ENCODE data around the gene ZNF425.

The ZNF425 gene, protein sequence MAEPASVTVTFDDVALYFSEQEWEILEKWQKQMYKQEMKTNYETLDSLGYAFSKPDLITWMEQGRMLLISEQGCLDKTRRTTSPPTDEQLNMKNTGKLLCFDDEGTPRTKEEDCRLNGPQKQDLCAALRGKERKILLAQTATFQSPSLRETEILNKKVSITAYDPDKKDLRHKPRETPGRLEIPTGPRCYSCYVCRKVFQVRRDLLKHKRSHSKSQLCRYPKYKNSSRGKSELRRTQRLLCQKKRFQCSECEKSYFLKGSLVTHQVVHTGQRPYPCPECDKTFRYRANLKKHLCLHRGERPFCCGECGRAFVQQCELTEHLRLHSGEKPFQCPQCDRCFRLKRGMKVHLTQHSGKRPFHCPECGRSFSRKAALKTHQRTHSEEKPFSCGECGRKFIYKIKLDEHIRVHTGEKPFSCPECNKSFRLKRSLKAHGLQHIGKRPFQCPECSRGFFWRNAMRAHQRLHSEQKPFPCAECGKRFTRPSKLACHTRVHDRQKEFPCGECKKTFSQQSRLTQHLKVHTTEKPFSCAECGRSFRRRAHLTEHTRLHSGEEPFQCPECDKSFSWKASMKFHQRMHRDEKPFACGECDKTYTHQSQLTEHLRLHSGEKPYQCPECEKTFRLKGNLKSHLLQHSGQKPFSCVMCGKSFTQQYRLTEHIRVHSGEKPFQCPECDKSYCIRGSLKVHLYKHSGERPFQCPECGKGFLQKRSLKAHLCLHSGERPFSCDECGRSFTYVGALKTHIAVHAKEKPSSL

DNA sequence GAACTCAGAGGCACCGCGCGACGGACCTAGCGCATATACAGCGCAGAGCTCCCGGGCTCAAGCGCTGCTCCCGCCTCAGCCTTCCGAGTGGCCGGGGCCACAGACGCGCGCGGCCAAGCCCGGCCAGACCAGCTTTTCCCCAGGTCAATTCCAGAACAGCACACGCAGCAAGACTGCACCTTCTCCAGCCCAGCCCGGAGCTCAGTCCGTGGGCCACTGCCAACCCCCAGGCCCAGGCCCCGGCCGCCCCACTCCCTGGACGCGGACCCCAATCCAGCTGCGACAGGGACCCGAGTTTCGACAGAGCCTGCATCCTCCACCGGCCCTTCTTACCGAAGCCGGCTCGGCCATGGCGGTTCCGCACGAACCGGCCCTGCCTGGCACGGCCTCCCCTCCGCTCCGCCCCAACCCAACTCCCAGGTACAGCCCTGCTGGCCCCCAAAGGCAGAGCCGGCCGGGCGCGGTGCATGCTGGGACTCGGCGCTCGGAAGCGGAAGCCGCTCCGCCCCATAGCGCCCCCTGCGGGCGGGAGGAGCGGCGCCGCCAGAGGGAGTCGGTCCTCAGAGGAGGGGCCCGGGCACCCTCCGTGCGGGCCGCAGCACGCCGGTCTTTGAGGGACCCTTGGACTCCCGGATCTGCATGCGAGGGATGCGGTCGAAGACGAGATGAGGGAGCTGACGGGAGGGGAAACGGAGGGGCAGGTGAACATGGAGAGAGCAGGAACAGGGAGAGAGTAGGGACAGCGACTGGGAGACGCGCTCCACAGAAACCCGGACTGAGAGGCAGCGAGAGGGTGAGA lies at the start of gene ZNF425:
ZNF425 (minus strand) TSS at position 462 of the 799 bp plus-strand sequence; CDS start at position 351, 111 bp downstream.
- peak; percentile 89 for ATAC-seq
- TF ChIP-seq GLIS3 (CRISPR knock-in tag; IDR thresholded peaks at IDR 0.05): peak; percentile 97
- TF ChIP-seq ZFP3 (CRISPR knock-in tag; IDR thresholded peaks at IDR 0.05): peak; percentile 59; the same call in 1 of the 2 replicates
- no peak for TF ChIP-seq BACH2 (CRISPR knock-in tag; IDR thresholded peaks at IDR 0.05; ENCODE audit: borderline replicate concordance)
- 0 out of 2 replicates have a peak, but pooled peaks have one; percentile 50 for TF ChIP-seq TOX (CRISPR knock-in tag; IDR thresholded peaks at IDR 0.05; ENCODE audit: borderline replicate concordance)
- TF ChIP-seq, protein P1, sequence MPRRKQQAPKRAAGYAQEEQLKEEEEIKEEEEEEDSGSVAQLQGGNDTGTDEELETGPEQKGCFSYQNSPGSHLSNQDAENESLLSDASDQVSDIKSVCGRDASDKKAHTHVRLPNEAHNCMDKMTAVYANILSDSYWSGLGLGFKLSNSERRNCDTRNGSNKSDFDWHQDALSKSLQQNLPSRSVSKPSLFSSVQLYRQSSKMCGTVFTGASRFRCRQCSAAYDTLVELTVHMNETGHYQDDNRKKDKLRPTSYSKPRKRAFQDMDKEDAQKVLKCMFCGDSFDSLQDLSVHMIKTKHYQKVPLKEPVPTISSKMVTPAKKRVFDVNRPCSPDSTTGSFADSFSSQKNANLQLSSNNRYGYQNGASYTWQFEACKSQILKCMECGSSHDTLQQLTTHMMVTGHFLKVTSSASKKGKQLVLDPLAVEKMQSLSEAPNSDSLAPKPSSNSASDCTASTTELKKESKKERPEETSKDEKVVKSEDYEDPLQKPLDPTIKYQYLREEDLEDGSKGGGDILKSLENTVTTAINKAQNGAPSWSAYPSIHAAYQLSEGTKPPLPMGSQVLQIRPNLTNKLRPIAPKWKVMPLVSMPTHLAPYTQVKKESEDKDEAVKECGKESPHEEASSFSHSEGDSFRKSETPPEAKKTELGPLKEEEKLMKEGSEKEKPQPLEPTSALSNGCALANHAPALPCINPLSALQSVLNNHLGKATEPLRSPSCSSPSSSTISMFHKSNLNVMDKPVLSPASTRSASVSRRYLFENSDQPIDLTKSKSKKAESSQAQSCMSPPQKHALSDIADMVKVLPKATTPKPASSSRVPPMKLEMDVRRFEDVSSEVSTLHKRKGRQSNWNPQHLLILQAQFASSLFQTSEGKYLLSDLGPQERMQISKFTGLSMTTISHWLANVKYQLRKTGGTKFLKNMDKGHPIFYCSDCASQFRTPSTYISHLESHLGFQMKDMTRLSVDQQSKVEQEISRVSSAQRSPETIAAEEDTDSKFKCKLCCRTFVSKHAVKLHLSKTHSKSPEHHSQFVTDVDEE (CRISPR knock-in tag; IDR thresholded peaks at IDR 0.05): peak; percentile 59; the same call in 1 of the 2 replicates
- peak; percentile 50; the same call in 1 of the 2 replicates for TF ChIP-seq ZNF8 (CRISPR knock-in tag; IDR thresholded peaks at IDR 0.05)
- TF ChIP-seq ISL1 (CRISPR knock-in tag; IDR thresholded peaks at IDR 0.05): no peak
- TF ChIP-seq ZFP30 (CRISPR knock-in tag; IDR thresholded peaks at IDR 0.05): peak; percentile 35; the same call in 1 of the 2 replicates
- TF ChIP-seq ZC3H10 (CRISPR knock-in tag; IDR thresholded peaks at IDR 0.05): peak; percentile 65; the same call in 1 of the 2 replicates
- TF ChIP-seq, protein P2, sequence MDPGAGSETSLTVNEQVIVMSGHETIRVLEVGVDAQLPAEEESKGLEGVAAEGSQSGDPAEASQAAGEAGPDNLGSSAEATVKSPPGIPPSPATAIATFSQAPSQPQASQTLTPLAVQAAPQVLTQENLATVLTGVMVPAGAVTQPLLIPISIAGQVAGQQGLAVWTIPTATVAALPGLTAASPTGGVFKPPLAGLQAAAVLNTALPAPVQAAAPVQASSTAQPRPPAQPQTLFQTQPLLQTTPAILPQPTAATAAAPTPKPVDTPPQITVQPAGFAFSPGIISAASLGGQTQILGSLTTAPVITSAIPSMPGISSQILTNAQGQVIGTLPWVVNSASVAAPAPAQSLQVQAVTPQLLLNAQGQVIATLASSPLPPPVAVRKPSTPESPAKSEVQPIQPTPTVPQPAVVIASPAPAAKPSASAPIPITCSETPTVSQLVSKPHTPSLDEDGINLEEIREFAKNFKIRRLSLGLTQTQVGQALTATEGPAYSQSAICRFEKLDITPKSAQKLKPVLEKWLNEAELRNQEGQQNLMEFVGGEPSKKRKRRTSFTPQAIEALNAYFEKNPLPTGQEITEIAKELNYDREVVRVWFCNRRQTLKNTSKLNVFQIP (CRISPR knock-in tag; IDR thresholded peaks at IDR 0.05; ENCODE audit: borderline replicate concordance, low read depth): no peak
- peak; percentile 66 for TF ChIP-seq ZNF70 (CRISPR knock-in tag; IDR thresholded peaks at IDR 0.05)
- TF ChIP-seq, protein P3, sequence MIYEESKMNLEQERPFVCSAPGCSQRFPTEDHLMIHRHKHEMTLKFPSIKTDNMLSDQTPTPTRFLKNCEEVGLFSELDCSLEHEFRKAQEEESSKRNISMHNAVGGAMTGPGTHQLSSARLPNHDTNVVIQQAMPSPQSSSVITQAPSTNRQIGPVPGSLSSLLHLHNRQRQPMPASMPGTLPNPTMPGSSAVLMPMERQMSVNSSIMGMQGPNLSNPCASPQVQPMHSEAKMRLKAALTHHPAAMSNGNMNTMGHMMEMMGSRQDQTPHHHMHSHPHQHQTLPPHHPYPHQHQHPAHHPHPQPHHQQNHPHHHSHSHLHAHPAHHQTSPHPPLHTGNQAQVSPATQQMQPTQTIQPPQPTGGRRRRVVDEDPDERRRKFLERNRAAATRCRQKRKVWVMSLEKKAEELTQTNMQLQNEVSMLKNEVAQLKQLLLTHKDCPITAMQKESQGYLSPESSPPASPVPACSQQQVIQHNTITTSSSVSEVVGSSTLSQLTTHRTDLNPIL (CRISPR knock-in tag; IDR thresholded peaks at IDR 0.05; ENCODE audit: low read depth): no peak
- TF ChIP-seq PPARA (CRISPR knock-in tag; IDR thresholded peaks at IDR 0.05; ENCODE audit: borderline replicate concordance): no peak
- no peak for TF ChIP-seq ZNF565 (CRISPR knock-in tag; conservative IDR thresholded peaks at IDR 0.05; ENCODE audit: low read depth)
- TF ChIP-seq, protein P4, sequence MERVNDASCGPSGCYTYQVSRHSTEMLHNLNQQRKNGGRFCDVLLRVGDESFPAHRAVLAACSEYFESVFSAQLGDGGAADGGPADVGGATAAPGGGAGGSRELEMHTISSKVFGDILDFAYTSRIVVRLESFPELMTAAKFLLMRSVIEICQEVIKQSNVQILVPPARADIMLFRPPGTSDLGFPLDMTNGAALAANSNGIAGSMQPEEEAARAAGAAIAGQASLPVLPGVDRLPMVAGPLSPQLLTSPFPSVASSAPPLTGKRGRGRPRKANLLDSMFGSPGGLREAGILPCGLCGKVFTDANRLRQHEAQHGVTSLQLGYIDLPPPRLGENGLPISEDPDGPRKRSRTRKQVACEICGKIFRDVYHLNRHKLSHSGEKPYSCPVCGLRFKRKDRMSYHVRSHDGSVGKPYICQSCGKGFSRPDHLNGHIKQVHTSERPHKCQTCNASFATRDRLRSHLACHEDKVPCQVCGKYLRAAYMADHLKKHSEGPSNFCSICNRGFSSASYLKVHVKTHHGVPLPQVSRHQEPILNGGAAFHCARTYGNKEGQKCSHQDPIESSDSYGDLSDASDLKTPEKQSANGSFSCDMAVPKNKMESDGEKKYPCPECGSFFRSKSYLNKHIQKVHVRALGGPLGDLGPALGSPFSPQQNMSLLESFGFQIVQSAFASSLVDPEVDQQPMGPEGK (CRISPR knock-in tag; IDR thresholded peaks at IDR 0.05; ENCODE audit: borderline replicate concordance): peak; percentile 88; the same call in 1 of the 2 replicates
- TF ChIP-seq RARB (CRISPR knock-in tag; IDR thresholded peaks at IDR 0.05): no peak
- no peak for TF ChIP-seq SNAI2 (CRISPR knock-in tag; IDR thresholded peaks at IDR 0.05)
- TF ChIP-seq TCF4 (CRISPR knock-in tag; IDR thresholded peaks at IDR 0.05; ENCODE audit: borderline replicate concordance): no peak
- TF ChIP-seq, protein P5, sequence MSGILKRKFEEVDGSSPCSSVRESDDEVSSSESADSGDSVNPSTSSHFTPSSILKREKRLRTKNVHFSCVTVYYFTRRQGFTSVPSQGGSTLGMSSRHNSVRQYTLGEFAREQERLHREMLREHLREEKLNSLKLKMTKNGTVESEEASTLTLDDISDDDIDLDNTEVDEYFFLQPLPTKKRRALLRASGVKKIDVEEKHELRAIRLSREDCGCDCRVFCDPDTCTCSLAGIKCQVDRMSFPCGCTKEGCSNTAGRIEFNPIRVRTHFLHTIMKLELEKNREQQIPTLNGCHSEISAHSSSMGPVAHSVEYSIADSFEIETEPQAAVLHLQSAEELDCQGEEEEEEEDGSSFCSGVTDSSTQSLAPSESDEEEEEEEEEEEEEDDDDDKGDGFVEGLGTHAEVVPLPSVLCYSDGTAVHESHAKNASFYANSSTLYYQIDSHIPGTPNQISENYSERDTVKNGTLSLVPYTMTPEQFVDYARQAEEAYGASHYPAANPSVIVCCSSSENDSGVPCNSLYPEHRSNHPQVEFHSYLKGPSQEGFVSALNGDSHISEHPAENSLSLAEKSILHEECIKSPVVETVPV (CRISPR knock-in tag; IDR thresholded peaks at IDR 0.05): 0 out of 2 replicates have a peak, but pooled peaks have one; percentile 57
- no peak for TF ChIP-seq OSR1 (CRISPR knock-in tag; IDR thresholded peaks at IDR 0.05)
- 0 out of 2 replicates have a peak, but pooled peaks have one; percentile 39 for TF ChIP-seq ESRRG (CRISPR knock-in tag; IDR thresholded peaks at IDR 0.05)
- no peak for TF ChIP-seq ARNTL (CRISPR knock-in tag; IDR thresholded peaks at IDR 0.05; ENCODE audit: borderline replicate concordance, low read depth)
- TF ChIP-seq CSDC2 (CRISPR knock-in tag; IDR thresholded peaks at IDR 0.05): no peak; the same call in 1 of the 2 replicates

Measured in SK-N-SH treated with all-trans-retinoic acid at 6 μM for 48 hours (cell line).